Nephron (organoid): Measurements from ENCODE around the gene MAN1A2.
"Not testable (repeated sequence)": the region's sequence is repeated elsewhere in the genome, so short reads cannot be mapped to it uniquely, and the experiment has no call there.

Source experiments
- H3K27ac Mint-ChIP-seq, 3 experiments: 2 replicates each; pipeline ENCODE4 v1.8.0; 2020; ENCODE audit warnings: mixed read lengths in 3 of 3, mild to moderate bottlenecking in 2 of 3, moderate library complexity in 1 of 3
- H3K27me3 Mint-ChIP-seq: 2 replicates; pipeline ENCODE4 v1.8.0; 2021; ENCODE audit warnings: low read depth, mild to moderate bottlenecking, moderate library complexity, mixed read lengths
- H3K36me3 Mint-ChIP-seq: 2 replicates; pipeline ENCODE4 v1.8.0; 2020; ENCODE audit warnings: low read depth, mixed read lengths
- H3K4me1 Mint-ChIP-seq: 2 replicates; pipeline ENCODE4 v1.8.0; 2020; ENCODE audit warnings: mixed read lengths
- H3K4me3 Mint-ChIP-seq, 3 experiments: 2 replicates each; pipeline ENCODE4 v1.8.0; 2020; ENCODE audit warnings: mild to moderate bottlenecking in 3 of 3, mixed read lengths in 3 of 3, moderate library complexity in 2 of 3
- H3K9me3 Mint-ChIP-seq: 2 replicates; pipeline ENCODE4 v1.8.0; 2020; ENCODE audit warnings: mixed read lengths
- TF ChIP-seq, protein P1 (sequence below), 3 experiments: fragments of 200-600 bp; sonication (generic); IDR thresholded peaks; one replicate each; pipeline ENCODE4 v1.5.0; 2021; ENCODE audit warnings: antibody characterized with exemption in 3 of 3; ENCODE audit not compliant: unreplicated experiment in 3 of 3

MAN1A2 gene

GRCh38 chr1:117556341-117556740 is 189.1 kb downstream of the MAN1A2 start:
- H3K27me3 Mint-ChIP-seq, result peaks cover 4% of the 10 kb centered on the region
- no peak overlapping the region for H3K27ac Mint-ChIP-seq
- no peaks in the 10 kb centered on the region for H3K36me3 Mint-ChIP-seq
- TF ChIP-seq, protein P1, sequence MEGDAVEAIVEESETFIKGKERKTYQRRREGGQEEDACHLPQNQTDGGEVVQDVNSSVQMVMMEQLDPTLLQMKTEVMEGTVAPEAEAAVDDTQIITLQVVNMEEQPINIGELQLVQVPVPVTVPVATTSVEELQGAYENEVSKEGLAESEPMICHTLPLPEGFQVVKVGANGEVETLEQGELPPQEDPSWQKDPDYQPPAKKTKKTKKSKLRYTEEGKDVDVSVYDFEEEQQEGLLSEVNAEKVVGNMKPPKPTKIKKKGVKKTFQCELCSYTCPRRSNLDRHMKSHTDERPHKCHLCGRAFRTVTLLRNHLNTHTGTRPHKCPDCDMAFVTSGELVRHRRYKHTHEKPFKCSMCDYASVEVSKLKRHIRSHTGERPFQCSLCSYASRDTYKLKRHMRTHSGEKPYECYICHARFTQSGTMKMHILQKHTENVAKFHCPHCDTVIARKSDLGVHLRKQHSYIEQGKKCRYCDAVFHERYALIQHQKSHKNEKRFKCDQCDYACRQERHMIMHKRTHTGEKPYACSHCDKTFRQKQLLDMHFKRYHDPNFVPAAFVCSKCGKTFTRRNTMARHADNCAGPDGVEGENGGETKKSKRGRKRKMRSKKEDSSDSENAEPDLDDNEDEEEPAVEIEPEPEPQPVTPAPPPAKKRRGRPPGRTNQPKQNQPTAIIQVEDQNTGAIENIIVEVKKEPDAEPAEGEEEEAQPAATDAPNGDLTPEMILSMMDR (IDR thresholded peaks at IDR 0.05; ENCODE audit: unreplicated experiment in 3 of 3), result no peak
- peaks cover 11% of the 10 kb centered on the region for H3K9me3 Mint-ChIP-seq
- H3K4me3 Mint-ChIP-seq, result no peak overlapping the region
- H3K4me1 Mint-ChIP-seq, result no peaks in the 10 kb centered on the region

DNA sequence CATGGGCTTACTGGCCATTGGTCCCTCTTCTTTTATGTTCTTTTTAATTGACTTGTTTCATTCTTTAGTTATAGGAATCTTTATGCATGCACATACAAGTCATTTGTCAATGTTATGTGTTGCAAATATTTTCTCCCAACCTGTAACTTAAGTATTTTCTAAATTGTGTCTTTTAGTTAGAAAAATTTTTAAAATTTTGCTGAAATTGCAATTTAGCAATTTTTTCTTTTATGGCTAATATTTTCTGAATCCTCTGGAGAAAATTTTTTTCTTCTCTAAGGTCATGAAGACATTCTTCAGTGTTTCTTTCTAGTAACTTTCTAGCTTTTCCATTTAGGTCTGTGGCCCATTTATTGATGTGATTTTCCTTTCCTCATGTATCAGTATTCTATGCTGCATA is 189.7 kb downstream of the MAN1A2 start:
- no peaks in the 10 kb centered on the region for H3K4me1 Mint-ChIP-seq
- no peak overlapping the region for H3K4me3 Mint-ChIP-seq
- no peak overlapping the region for H3K27ac Mint-ChIP-seq
- no peaks in the 10 kb centered on the region for H3K36me3 Mint-ChIP-seq
- peaks cover 11% of the 10 kb centered on the region for H3K9me3 Mint-ChIP-seq
- peaks cover 4% of the 10 kb centered on the region for H3K27me3 Mint-ChIP-seq
- TF ChIP-seq, protein P1 (IDR thresholded peaks at IDR 0.05; ENCODE audit: unreplicated experiment in 3 of 3), result no peak

- peaks cover 11% of the 10 kb centered on the region for H3K9me3 Mint-ChIP-seq
- H3K4me1 Mint-ChIP-seq, H3K4me3 Mint-ChIP-seq, H3K36me3 Mint-ChIP-seq, H3K27me3 Mint-ChIP-seq, H3K27ac Mint-ChIP-seq: not testable (repeated sequence)
Observed at GRCh38 chr1:117558451-117558850, 191.2 kb downstream of the MAN1A2 start.

DNA sequence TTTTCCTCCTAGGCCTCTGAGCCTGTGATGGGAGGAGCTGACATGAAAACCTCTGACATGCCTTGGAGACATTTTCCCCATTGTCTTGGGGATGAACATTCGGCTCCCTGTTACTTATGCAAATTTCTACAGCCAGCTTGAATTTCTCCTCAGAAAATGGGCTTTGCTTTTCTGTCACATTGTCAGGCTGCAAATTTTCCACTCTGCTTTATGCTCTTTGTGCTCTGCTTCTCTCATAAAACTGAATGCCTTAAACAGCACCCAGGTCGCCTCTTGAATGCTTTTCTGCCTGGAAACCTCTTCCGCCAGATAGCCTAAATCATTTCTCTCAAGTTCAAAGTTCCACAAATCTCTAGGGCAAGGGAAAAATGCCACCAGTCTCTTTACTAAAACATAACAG is 191.9 kb downstream of the MAN1A2 start:
- H3K36me3 Mint-ChIP-seq, result no peaks in the 10 kb centered on the region
- H3K4me1 Mint-ChIP-seq, result no peaks in the 10 kb centered on the region
- H3K27ac Mint-ChIP-seq, result no peak overlapping the region
- H3K9me3 Mint-ChIP-seq, result peaks cover 11% of the 10 kb centered on the region
- TF ChIP-seq, protein P1 (IDR thresholded peaks at IDR 0.05; ENCODE audit: unreplicated experiment in 3 of 3), result no peak
- H3K4me3 Mint-ChIP-seq, result no peak overlapping the region
- peaks cover 4% of the 10 kb centered on the region for H3K27me3 Mint-ChIP-seq

DNA sequence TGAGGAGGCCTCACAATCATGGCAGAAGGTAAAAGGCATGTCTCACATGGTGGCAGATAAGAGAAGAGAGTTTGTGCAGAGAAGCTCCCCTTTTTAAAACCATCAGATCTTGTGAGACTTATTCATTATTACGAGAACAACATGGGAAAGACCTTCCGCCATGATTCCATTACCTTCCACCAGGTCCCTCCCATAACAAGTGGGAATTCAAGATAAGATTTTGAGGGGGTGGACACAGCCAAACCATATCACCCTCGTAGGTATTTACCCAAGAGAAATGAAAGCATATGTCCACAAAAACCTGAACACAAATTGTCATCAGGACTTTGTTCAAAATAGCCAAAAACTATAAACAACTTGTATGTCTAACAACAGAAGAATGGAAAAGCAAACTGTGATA is 192.7 kb downstream of the MAN1A2 start:
- no peaks in the 10 kb centered on the region for H3K36me3 Mint-ChIP-seq

GRCh38 chr1:117561071-117561470 is 193.8 kb downstream of the MAN1A2 start:
- TF ChIP-seq, protein P1 (IDR thresholded peaks at IDR 0.05; ENCODE audit: unreplicated experiment in 3 of 3), result no peak
- peaks cover 4% of the 10 kb centered on the region for H3K27me3 Mint-ChIP-seq
- H3K4me3 Mint-ChIP-seq, result no peak overlapping the region
- H3K9me3 Mint-ChIP-seq, result peaks cover 6% of the 10 kb centered on the region
- H3K36me3 Mint-ChIP-seq, result no peaks in the 10 kb centered on the region
- H3K4me1 Mint-ChIP-seq, result no peaks in the 10 kb centered on the region
- no peak overlapping the region for H3K27ac Mint-ChIP-seq

More for the DNA sequence above, 192.7 kb downstream of the MAN1A2 start:
- Mint-ChIP-seq H3K9me3 (peaks cover 9% of the 10 kb centered on the region), H3K4me1 (no peaks in the 10 kb centered on the region), H3K27ac (no peak overlapping the region), H3K4me3 (no peak overlapping the region), H3K27me3 (peaks cover 4% of the 10 kb centered on the region)
- TF ChIP-seq, protein P1 (IDR thresholded peaks at IDR 0.05; ENCODE audit: unreplicated experiment in 3 of 3), result no peak
